ENCODE measurements around the gene VPS26C. TPM values are rescaled to one million over a fixed set of nuclear protein-coding genes. Genes with fewer than 3 reads are reported as not detected.

Gene VPS26C
- total and polyA plus RNA-seq, 2 experiments from 2014 or later: 29.9 to 45.0 TPM

GRCh38 chr21:37181059-37181458, 86.1 kb downstream of the VPS26C start:
- no peaks in the 10 kb centered on the region for H3K4me1 ChIP-seq (ENCODE audit: low read depth)
- peaks cover 26% of the 10 kb centered on the region for H3K36me3 ChIP-seq
- no peak overlapping the region for H3K4me3 ChIP-seq
- no peaks in the 10 kb centered on the region for H3K9me3 ChIP-seq (ENCODE audit: low read depth)
- H3K27me3 ChIP-seq: no peaks in the 10 kb centered on the region
- DNase-seq (ENCODE audit: low read depth in 1 of 2, low spot score in 1 of 2): no peak
- no peak for TF ChIP-seq CTCF (IDR thresholded peaks at IDR 0.05; ENCODE audit: low read depth, low read length)
- H3K27ac ChIP-seq: no peak overlapping the region

- H3K27me3 ChIP-seq: no peaks in the 10 kb centered on the region
- no peak overlapping the region for H3K4me3 ChIP-seq
- H3K9me3 ChIP-seq (ENCODE audit: low read depth): no peaks in the 10 kb centered on the region
- no peak for DNase-seq (ENCODE audit: low read depth in 1 of 2, low spot score in 1 of 2)
- H3K27ac ChIP-seq: no peak overlapping the region
- H3K4me1 ChIP-seq (ENCODE audit: low read depth): no peaks in the 10 kb centered on the region
- peaks cover 36% of the 10 kb centered on the region for H3K36me3 ChIP-seq
- no peak for TF ChIP-seq CTCF (IDR thresholded peaks at IDR 0.05; ENCODE audit: low read depth, low read length)
Observed at GRCh38 chr21:37176716-37177115, 90.4 kb downstream of the VPS26C start.

Other genes with a start within 250 kb of the VPS26C start
- gene PIGP, start 194.3 kb downstream of the VPS26C start, total RNA-seq: 13.8 and 23.3 TPM in 2 replicates
- gene PIGP, start 194.3 kb downstream of the VPS26C start, polyA plus RNA-seq: 83.4 and 91.5 TPM in 2 replicates
- 128 and 170 TPM in 2 replicates for gene TTC3, start 194.1 kb downstream of the VPS26C start, total RNA-seq
- gene TTC3, start 194.1 kb downstream of the VPS26C start, polyA plus RNA-seq: 87.7 and 133 TPM in 2 replicates
- gene DYRK1A, start 99.4 kb upstream of the VPS26C start, total RNA-seq: 57.7 and 61.7 TPM in 2 replicates
- gene DYRK1A, start 99.4 kb upstream of the VPS26C start, polyA plus RNA-seq: 4.2 and 4.5 TPM in 2 replicates